SU-DHL-6 (cell line): ENCODE results near the gene BEND3.

ENCODE experiments used
- H2AFZ ChIP-seq: fragments of 200-600 bp; sonication (generic); 2 replicates; pipeline ENCODE4 v1.6.1; 2014; ENCODE audit warnings: low read depth, mild to moderate bottlenecking, moderate library complexity, mixed read lengths, antibody characterized with exemption, low read length; ENCODE audit not compliant: severe bottlenecking
- H3F3A ChIP-seq: fragments of 200-600 bp; shearing (Covaris generic); 2 replicates; pipeline ENCODE4 v1.6.0; 2016; ENCODE audit warnings: antibody characterized with exemption, mild to moderate bottlenecking; ENCODE audit not compliant: insufficient read depth
- H3K27ac ChIP-seq: fragments of 200-600 bp; sonication (generic); 2 replicates; pipeline ENCODE4 v1.5.1; 2016; ENCODE audit warnings: low read depth, mild to moderate bottlenecking, low read length, moderate library complexity, mixed read lengths
- H3K27me3 ChIP-seq: fragments of 200-600 bp; sonication (generic), shearing (Covaris generic); 2 replicates; pipeline ENCODE4 v1.6.0; 2014; ENCODE audit warnings: mild to moderate bottlenecking, low read length
- H3K36me3 ChIP-seq: fragments of 200-600 bp; sonication (generic); 2 replicates; pipeline ENCODE4 v1.6.1; 2014; ENCODE audit warnings: mild to moderate bottlenecking, low read length, mixed read lengths
- H3K4me2 ChIP-seq: fragments of 300-600, 200-600 bp; shearing (Covaris generic), sonication (generic); 2 replicates; pipeline ENCODE4 v1.6.0; 2014; ENCODE audit warnings: low read length, low read depth, mild to moderate bottlenecking; ENCODE audit not compliant: poor library complexity, severe bottlenecking
- H3K4me3 ChIP-seq: fragments of 200-600 bp; sonication (generic); 2 replicates; pipeline ENCODE4 v1.5.1; 2014; ENCODE audit warnings: antibody characterized with exemption, low read length, mild to moderate bottlenecking, mixed read lengths; ENCODE audit not compliant: insufficient read depth, poor library complexity, severe bottlenecking
- H3K79me2 ChIP-seq: fragments of 200-600 bp; sonication (generic); 2 replicates; pipeline ENCODE4 v1.6.1; 2014; ENCODE audit warnings: mild to moderate bottlenecking, low read length, moderate library complexity; ENCODE audit not compliant: insufficient read depth
- H3K9ac ChIP-seq: fragments of 200-600 bp; sonication (generic); 2 replicates; pipeline ENCODE4 v1.7.0; 2014; ENCODE audit warnings: mild to moderate bottlenecking, low read length
- H3K9me2 ChIP-seq: fragments of 200-600 bp; sonication (generic); replicated peaks from 2 replicates; pipeline ENCODE4 v1.6.1; 2014; ENCODE audit warnings: low read length; ENCODE audit not compliant: insufficient read depth
- H3K9me3 ChIP-seq: fragments of 200-600 bp; sonication (generic); 2 replicates; pipeline ENCODE4 v1.6.1; 2014; ENCODE audit warnings: low read length, mixed read lengths; ENCODE audit not compliant: insufficient read depth
- H4K20me1 ChIP-seq: fragments of 200-600 bp; sonication (generic); 2 replicates; pipeline ENCODE4 v1.6.1; 2014; ENCODE audit warnings: low read depth, mild to moderate bottlenecking, antibody characterized with exemption, low read length, moderate library complexity, mixed read lengths
- EZH2phosphoT487 ChIP-seq: fragments of 200-600 bp; sonication (generic), shearing (Covaris generic); conservative IDR thresholded peaks from 2 replicates; pipeline ENCODE4 v1.6.1; 2018; ENCODE audit warnings: mild to moderate bottlenecking, antibody characterized with exemption, low read length, moderate library complexity, mixed read lengths
- TF ChIP-seq, protein P1 (sequence below): fragments of 200-600 bp; sonication (generic); IDR thresholded peaks from one replicate; pipeline ENCODE4 v1.5.1; 2017; ENCODE audit warnings: antibody characterized with exemption, mild to moderate bottlenecking, low read length, moderate library complexity; ENCODE audit not compliant: insufficient read depth, poor library complexity, severe bottlenecking

The BEND3 gene

GRCh38 chr6:107030151-107030550, 85.2 kb downstream of the BEND3 start:
- H3K79me2 ChIP-seq: peaks cover 14% of the 10 kb centered on the region; the same call in 1 of the 2 replicates

GRCh38 chr6:107026965-107027364, 88.3 kb downstream of the BEND3 start:
- no peaks in the 10 kb centered on the region for H4K20me1 ChIP-seq
- H3K27ac ChIP-seq: no peak overlapping the region
- H3K79me2 ChIP-seq: peaks cover 10% of the 10 kb centered on the region; the same call in 1 of the 2 replicates
- no peak overlapping the region for H2AFZ ChIP-seq
- no peak overlapping the region for H3K4me3 ChIP-seq
- no peak overlapping the region for H3K9ac ChIP-seq
- H3K36me3 ChIP-seq: no peaks in the 10 kb centered on the region
- TF ChIP-seq EZH2phosphoT487: no peak
- TF ChIP-seq, protein P1, sequence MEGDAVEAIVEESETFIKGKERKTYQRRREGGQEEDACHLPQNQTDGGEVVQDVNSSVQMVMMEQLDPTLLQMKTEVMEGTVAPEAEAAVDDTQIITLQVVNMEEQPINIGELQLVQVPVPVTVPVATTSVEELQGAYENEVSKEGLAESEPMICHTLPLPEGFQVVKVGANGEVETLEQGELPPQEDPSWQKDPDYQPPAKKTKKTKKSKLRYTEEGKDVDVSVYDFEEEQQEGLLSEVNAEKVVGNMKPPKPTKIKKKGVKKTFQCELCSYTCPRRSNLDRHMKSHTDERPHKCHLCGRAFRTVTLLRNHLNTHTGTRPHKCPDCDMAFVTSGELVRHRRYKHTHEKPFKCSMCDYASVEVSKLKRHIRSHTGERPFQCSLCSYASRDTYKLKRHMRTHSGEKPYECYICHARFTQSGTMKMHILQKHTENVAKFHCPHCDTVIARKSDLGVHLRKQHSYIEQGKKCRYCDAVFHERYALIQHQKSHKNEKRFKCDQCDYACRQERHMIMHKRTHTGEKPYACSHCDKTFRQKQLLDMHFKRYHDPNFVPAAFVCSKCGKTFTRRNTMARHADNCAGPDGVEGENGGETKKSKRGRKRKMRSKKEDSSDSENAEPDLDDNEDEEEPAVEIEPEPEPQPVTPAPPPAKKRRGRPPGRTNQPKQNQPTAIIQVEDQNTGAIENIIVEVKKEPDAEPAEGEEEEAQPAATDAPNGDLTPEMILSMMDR: no peak
- no peaks in the 10 kb centered on the region for H3K27me3 ChIP-seq
- H3F3A ChIP-seq: no peaks in the 10 kb centered on the region
- H3K9me2 ChIP-seq: no peaks in the 10 kb centered on the region
- no peak overlapping the region for H3K4me2 ChIP-seq
- no peaks in the 10 kb centered on the region for H3K9me3 ChIP-seq

More at GRCh38 chr6:107030151-107030550, 85.2 kb downstream of the BEND3 start:
- TF ChIP-seq EZH2phosphoT487: no peak
- TF ChIP-seq, protein P1: no peak
- Histone ChIP-seq H3K9ac (no peak overlapping the region), H3K4me3 (no peak overlapping the region), H3K36me3 (no peaks in the 10 kb centered on the region), H3K9me3 (no peaks in the 10 kb centered on the region), H3K4me2 (no peak overlapping the region), H3K27ac (no peak overlapping the region), H3K9me2 (no peaks in the 10 kb centered on the region), H3F3A (no peaks in the 10 kb centered on the region), H4K20me1 (no peaks in the 10 kb centered on the region), H2AFZ (no peak overlapping the region), H3K27me3 (no peaks in the 10 kb centered on the region)

GRCh38 chr6:107021446-107022185, 93.7 kb downstream of the BEND3 start:
- Histone ChIP-seq H3K9me2 (no peaks in the 10 kb centered on the region), H4K20me1 (no peaks in the 10 kb centered on the region), H3K4me3 (no peak overlapping the region), H2AFZ (no peak overlapping the region), H3K27ac (no peak overlapping the region), H3K9me3 (no peaks in the 10 kb centered on the region), H3K27me3 (no peaks in the 10 kb centered on the region), H3K4me2 (no peak overlapping the region), H3K9ac (no peak overlapping the region), H3F3A (no peaks in the 10 kb centered on the region), H3K36me3 (no peaks in the 10 kb centered on the region), H3K79me2 (no peaks in the 10 kb centered on the region)
- no peak for TF ChIP-seq EZH2phosphoT487
- TF ChIP-seq, protein P1: no peak
